Measurements from ENCODE around the gene PDLIM7. TPM values are rescaled to one million over a fixed set of nuclear protein-coding genes. Genes with fewer than 3 reads are reported as not detected.

PDLIM7 gene
- total and polyA plus RNA-seq, 2 of the 4 experiments (the other 2 are of a cell fraction), result 70.4 to 534 TPM

DNA sequence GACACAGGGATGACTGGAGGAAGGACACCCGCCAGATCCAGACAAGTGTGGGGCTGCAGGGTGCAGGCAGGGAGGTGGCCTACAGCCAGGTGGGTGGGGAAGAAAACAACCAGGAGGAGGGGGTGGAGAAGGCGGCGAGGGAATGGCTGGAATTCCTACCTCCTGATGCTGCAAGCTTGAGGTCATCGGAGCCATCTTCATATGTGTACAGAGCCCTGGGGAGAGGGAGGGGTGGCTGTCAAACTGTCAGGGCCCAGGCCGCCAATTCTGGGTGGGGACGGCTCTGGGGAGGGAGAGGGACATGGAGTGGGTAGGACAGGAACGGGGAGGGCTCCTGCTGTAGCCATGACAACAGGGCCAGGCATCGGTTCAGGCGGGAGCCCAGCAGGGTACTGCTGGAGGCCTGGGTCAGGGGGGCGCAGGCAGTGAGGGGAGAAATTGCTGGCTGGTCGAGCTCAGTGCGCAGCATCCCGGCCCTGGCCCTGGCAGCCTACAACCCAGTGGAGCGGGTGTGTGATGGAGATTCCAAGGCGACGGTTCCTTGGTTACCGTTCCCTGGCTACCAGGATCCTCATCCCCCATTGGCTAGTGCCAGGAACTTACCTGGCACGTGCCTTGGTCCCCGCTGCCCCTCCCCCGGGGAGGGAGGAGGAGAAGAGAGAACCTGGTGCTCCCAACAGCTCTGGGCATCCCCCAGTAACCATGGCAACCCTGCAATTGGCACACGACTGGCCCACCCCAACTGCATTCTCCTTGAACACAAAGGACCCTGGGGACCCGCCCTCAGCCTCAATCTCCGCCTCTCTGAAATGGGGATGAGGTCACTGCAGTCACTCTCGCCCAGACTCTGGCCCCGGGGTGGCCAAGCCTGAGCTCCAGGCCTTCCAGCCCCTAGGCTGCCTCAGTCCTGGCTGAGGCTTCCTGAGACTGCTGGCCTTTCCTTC lies 28.4 kb downstream of the PDLIM7 start:
- peak; percentile 70 for DNase-seq
- H3K36me3 ChIP-seq (ENCODE audit: control insufficient read depth, insufficient read depth, low read length), result peaks cover 50% of the 10 kb centered on the region
- no peaks in the 10 kb centered on the region for H3K9me3 ChIP-seq (ENCODE audit: control insufficient read depth, insufficient read depth, low read length)
- H3K9ac ChIP-seq (ENCODE audit: low read depth, low read length), result 0 out of 2 replicates have a peak overlapping the region, but pooled peaks have one; percentile 20
- H2BK15ac ChIP-seq (ENCODE audit: low read depth, low read length), result no peak overlapping the region
- peak overlapping the region; percentile 38 for H3K4me2 ChIP-seq (ENCODE audit: low read depth, low read length)
- peak overlapping the region; percentile 42 for H2BK5ac ChIP-seq (ENCODE audit: low read depth, low read length, poor library complexity, severe bottlenecking)
- H3K18ac ChIP-seq (ENCODE audit: low read depth, low read length), result no peak overlapping the region
- H3K4me3 ChIP-seq (ENCODE audit: insufficient read depth, low read depth, low read length), result no peak overlapping the region
- peak overlapping the region; percentile 92 for H2AK9ac ChIP-seq (replicated peaks; ENCODE audit: low read depth, low read length, poor library complexity)
- 67% methylated on average over 8 of the region's 25 CpGs; no CpG with 5 or more reads in 1 of the 2 experiments for WGBS, 2 experiments (ENCODE audit: extremely low coverage in 2 of 2, insufficient read length in 1 of 2)
- BruUV-seq (replicated peaks), result no TSS peak
- dilution Hi-C loops (cut with HindIII; ENCODE audit: low sequenced_read_pairs, unreplicated experiment) (no loop called here), in situ Hi-C loops (cut with MboI; ENCODE audit: low sequenced_read_pairs) (no loop called here), intact Hi-C loops (cut with micrococcal nuclease) (no loop called here)
- ChIA-PET CTCF (interaction anchor here (0.9 to 1.3 kb wide), 2 partner anchors 64 to 77 kb away, joined by 3 read pairs; no protein-coding TSS in a partner anchor), POLR2A (ENCODE audit: unreplicated experiment) (interaction anchor here (0.6 to 1.0 kb wide), 2 partner anchors 12 to 42 kb away, joined by 3 read pairs; partner anchors contain the start of gene GRK6)
- no peak overlapping the region for H3K56ac ChIP-seq (ENCODE audit: extremely low read depth, insufficient read depth, low read length)
- peaks cover 70% of the 10 kb centered on the region for H4K20me1 ChIP-seq (ENCODE audit: insufficient read depth, low read length)
- no peak overlapping the region for H2BK20ac ChIP-seq (ENCODE audit: low read depth, low read length)
- peaks cover 27 to 74% of the 10 kb centered on the region in 2 experiments for H3K79me1 ChIP-seq (ENCODE audit: low read depth in 1 of 2, low read length in 2 of 2)
- H2AK5ac ChIP-seq (ENCODE audit: low read depth, low read length), result peak overlapping the region; percentile 74; the same call in 1 of the 2 replicates
- peak overlapping the region; percentile 69 for H3K4ac ChIP-seq (ENCODE audit: low read depth, low read length)
- H3K14ac ChIP-seq (replicated peaks; ENCODE audit: low read depth, low read length), result no peak overlapping the region; the same call in 1 of the 2 replicates
- no peak overlapping the region for H4K5ac ChIP-seq (ENCODE audit: low read depth, low read length)
- H2BK120ac ChIP-seq (ENCODE audit: low read depth, low read length), result no peak overlapping the region
- H3K23ac ChIP-seq (ENCODE audit: low read depth, low read length), result peak overlapping the region; percentile 52; the same call in 1 of the 2 replicates
- peaks cover 36% of the 10 kb centered on the region for H3K9me1 ChIP-seq (ENCODE audit: insufficient read depth, low read length)
- H4K8ac ChIP-seq (ENCODE audit: low read depth in 2 of 2, low read length in 2 of 2), result no peak overlapping the region
- H3K27ac ChIP-seq (ENCODE audit: insufficient read depth, low read length), result peak overlapping the region; percentile 6
- peak; percentile 15 for ATAC-seq (ENCODE audit: low read depth)
- no peaks in the 10 kb centered on the region for H3K27me3 ChIP-seq (ENCODE audit: control insufficient read depth, insufficient read depth, low read length)
- peak overlapping the region; percentile 41 for H2AFZ ChIP-seq (replicated peaks; ENCODE audit: low read length, poor library complexity)
- H4K91ac ChIP-seq (ENCODE audit: insufficient read depth, low read depth, low read length), result no peak overlapping the region
- peaks cover 37% of the 10 kb centered on the region for H3K4me1 ChIP-seq (ENCODE audit: control insufficient read depth, insufficient read depth, low read length)
- TF ChIP-seq CEBPB (IDR thresholded peaks at IDR 0.05; ENCODE audit: low read depth, low read length) (no peak), FOS (IDR thresholded peaks at IDR 0.05; ENCODE audit: low read depth, low read length) (no peak), CHD1 (IDR thresholded peaks at IDR 0.05; ENCODE audit: low read depth, low read length) (no peak), SMC3 (IDR thresholded peaks at IDR 0.05; ENCODE audit: low read depth, low read length) (no peak), MAFK (IDR thresholded peaks at IDR 0.05; ENCODE audit: low read depth, low read length) (no peak), POLR2A (IDR thresholded peaks at IDR 0.05; ENCODE audit: low read depth, low read length) (0 out of 2 replicates have a peak, but pooled peaks have one; percentile 11), MXI1 (IDR thresholded peaks at IDR 0.05; ENCODE audit: borderline replicate concordance, low read depth, low read length) (0 out of 2 replicates have a peak, but pooled peaks have one; percentile 24), RFX5 (IDR thresholded peaks at IDR 0.05; ENCODE audit: low read depth, low read length) (no peak), MAZ (IDR thresholded peaks at IDR 0.05; ENCODE audit: borderline replicate concordance, low read depth, low read length) (peak; percentile 47; the same call in 1 of the 2 replicates), RAD21 (IDR thresholded peaks at IDR 0.05; ENCODE audit: low read length) (no peak)
- TF ChIP-seq, protein P1, sequence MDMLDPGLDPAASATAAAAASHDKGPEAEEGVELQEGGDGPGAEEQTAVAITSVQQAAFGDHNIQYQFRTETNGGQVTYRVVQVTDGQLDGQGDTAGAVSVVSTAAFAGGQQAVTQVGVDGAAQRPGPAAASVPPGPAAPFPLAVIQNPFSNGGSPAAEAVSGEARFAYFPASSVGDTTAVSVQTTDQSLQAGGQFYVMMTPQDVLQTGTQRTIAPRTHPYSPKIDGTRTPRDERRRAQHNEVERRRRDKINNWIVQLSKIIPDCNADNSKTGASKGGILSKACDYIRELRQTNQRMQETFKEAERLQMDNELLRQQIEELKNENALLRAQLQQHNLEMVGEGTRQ (IDR thresholded peaks at IDR 0.05; ENCODE audit: low read depth, low read length), result no peak
- TF ChIP-seq, protein P2, sequence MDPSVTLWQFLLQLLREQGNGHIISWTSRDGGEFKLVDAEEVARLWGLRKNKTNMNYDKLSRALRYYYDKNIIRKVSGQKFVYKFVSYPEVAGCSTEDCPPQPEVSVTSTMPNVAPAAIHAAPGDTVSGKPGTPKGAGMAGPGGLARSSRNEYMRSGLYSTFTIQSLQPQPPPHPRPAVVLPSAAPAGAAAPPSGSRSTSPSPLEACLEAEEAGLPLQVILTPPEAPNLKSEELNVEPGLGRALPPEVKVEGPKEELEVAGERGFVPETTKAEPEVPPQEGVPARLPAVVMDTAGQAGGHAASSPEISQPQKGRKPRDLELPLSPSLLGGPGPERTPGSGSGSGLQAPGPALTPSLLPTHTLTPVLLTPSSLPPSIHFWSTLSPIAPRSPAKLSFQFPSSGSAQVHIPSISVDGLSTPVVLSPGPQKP (IDR thresholded peaks at IDR 0.05; ENCODE audit: borderline replicate concordance, low read depth, low read length), result no peak
- TF ChIP-seq, protein P3, sequence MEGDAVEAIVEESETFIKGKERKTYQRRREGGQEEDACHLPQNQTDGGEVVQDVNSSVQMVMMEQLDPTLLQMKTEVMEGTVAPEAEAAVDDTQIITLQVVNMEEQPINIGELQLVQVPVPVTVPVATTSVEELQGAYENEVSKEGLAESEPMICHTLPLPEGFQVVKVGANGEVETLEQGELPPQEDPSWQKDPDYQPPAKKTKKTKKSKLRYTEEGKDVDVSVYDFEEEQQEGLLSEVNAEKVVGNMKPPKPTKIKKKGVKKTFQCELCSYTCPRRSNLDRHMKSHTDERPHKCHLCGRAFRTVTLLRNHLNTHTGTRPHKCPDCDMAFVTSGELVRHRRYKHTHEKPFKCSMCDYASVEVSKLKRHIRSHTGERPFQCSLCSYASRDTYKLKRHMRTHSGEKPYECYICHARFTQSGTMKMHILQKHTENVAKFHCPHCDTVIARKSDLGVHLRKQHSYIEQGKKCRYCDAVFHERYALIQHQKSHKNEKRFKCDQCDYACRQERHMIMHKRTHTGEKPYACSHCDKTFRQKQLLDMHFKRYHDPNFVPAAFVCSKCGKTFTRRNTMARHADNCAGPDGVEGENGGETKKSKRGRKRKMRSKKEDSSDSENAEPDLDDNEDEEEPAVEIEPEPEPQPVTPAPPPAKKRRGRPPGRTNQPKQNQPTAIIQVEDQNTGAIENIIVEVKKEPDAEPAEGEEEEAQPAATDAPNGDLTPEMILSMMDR (conservative IDR thresholded peaks at IDR 0.05; ENCODE audit: low read depth, low read length), result no peak

Measured in IMR-90 (cell line).